Measurements from ENCODE around the gene EME1. TPM values are rescaled to one million over a fixed set of nuclear protein-coding genes. Genes with fewer than 3 reads are reported as not detected.

Gene EME1
- total RNA-seq, 4 donors from 2014 or later, result 0.53 to 23.1 (median 1.9) TPM

GRCh38 chr17:50359005-50359699 is 13.9 kb upstream of the EME1 start:
- peaks cover 0 to 56% (median 0%) of the 10 kb centered on the region in 3 donors for H3K36me3 ChIP-seq
- H3K4me3 ChIP-seq, result no peak overlapping the region
- TF ChIP-seq CTCF (IDR thresholded peaks at IDR 0.05) (no peak), POLR2A (IDR thresholded peaks at IDR 0.05) (no peak)
- DNase-seq, result peak in 1 of 3 donors; percentile 27
- H3K27ac ChIP-seq, result no peak overlapping the region
- no peaks in the 10 kb centered on the region for H3K27me3 ChIP-seq
- H3K9me3 ChIP-seq, result no peaks in the 10 kb centered on the region
- peaks cover 0 to 7% (median 3%) of the 10 kb centered on the region in 4 donors for H3K4me1 ChIP-seq

- Histone ChIP-seq H3K4me3 (no peak overlapping the region), H3K9me3 (no peaks in the 10 kb centered on the region), H3K36me3 (peaks cover 0 to 48% (median 0%) of the 10 kb centered on the region in 3 donors)
Observed at GRCh38 chr17:50359998-50360461, 13.0 kb upstream of the EME1 start.

GRCh38 chr17:50360486-50361115 is 12.4 kb upstream of the EME1 start:
- DNase-seq, result peak in 1 of 3 donors; percentile 33
- H3K27ac ChIP-seq, result no peak overlapping the region
- TF ChIP-seq CTCF (IDR thresholded peaks at IDR 0.05), result no peak
- no peak for TF ChIP-seq POLR2A (IDR thresholded peaks at IDR 0.05)
- H3K36me3 ChIP-seq, result peaks cover 0 to 47% (median 0%) of the 10 kb centered on the region in 3 donors
- peaks cover 0 to 7% (median 3%) of the 10 kb centered on the region in 4 donors for H3K4me1 ChIP-seq
- H3K9me3 ChIP-seq, result no peaks in the 10 kb centered on the region
- no peaks in the 10 kb centered on the region for H3K27me3 ChIP-seq
- no peak overlapping the region for H3K4me3 ChIP-seq

More at GRCh38 chr17:50359998-50360461, 13.0 kb upstream of the EME1 start:
- Histone ChIP-seq H3K27ac (no peak overlapping the region), H3K4me1 (peaks cover 0 to 7% (median 3%) of the 10 kb centered on the region in 4 donors), H3K27me3 (no peaks in the 10 kb centered on the region)
- peak in 1 of 3 donors; percentile 43 for DNase-seq
- TF ChIP-seq CTCF (IDR thresholded peaks at IDR 0.05), result no peak
- no peak for TF ChIP-seq POLR2A (IDR thresholded peaks at IDR 0.05)

- peaks cover 0 to 7% (median 3%) of the 10 kb centered on the region in 4 donors for H3K4me1 ChIP-seq
- H3K36me3 ChIP-seq, result peaks cover 0 to 47% (median 0%) of the 10 kb centered on the region in 3 donors
- peak; percentile 52 to 79 (median 66) for DNase-seq
- H3K9me3 ChIP-seq, result no peaks in the 10 kb centered on the region
- no peaks in the 10 kb centered on the region for H3K27me3 ChIP-seq
- H3K27ac ChIP-seq, result no peak overlapping the region
- TF ChIP-seq POLR2A (IDR thresholded peaks at IDR 0.05) (no peak), CTCF (IDR thresholded peaks at IDR 0.05) (peak; percentile 60 to 83 (median 74))
- no peak overlapping the region for H3K4me3 ChIP-seq
Observed at GRCh38 chr17:50361561-50362480, 11.2 kb upstream of the EME1 start.

GRCh38 chr17:50362661-50363060 is 10.4 kb upstream of the EME1 start:
- Histone ChIP-seq H3K27ac (no peak overlapping the region), H3K4me1 (peaks cover 0 to 7% (median 3%) of the 10 kb centered on the region in 4 donors)
- DNase-seq, result no peak

More at GRCh38 chr17:50362661-50363060, 10.4 kb upstream of the EME1 start:
- TF ChIP-seq CTCF (IDR thresholded peaks at IDR 0.05) (no peak), POLR2A (IDR thresholded peaks at IDR 0.05) (no peak)
- no peak overlapping the region for H3K4me3 ChIP-seq
- peaks cover 0 to 47% (median 0%) of the 10 kb centered on the region in 3 donors for H3K36me3 ChIP-seq
- no peaks in the 10 kb centered on the region for H3K9me3 ChIP-seq
- no peaks in the 10 kb centered on the region for H3K27me3 ChIP-seq
